ENCODE results near the gene CHAD. TPM values are rescaled to one million over a fixed set of nuclear protein-coding genes. Genes with fewer than 3 reads are reported as not detected.

Gene CHAD
- total RNA-seq, 2 experiments from 2014 or later, result not detected

DNA sequence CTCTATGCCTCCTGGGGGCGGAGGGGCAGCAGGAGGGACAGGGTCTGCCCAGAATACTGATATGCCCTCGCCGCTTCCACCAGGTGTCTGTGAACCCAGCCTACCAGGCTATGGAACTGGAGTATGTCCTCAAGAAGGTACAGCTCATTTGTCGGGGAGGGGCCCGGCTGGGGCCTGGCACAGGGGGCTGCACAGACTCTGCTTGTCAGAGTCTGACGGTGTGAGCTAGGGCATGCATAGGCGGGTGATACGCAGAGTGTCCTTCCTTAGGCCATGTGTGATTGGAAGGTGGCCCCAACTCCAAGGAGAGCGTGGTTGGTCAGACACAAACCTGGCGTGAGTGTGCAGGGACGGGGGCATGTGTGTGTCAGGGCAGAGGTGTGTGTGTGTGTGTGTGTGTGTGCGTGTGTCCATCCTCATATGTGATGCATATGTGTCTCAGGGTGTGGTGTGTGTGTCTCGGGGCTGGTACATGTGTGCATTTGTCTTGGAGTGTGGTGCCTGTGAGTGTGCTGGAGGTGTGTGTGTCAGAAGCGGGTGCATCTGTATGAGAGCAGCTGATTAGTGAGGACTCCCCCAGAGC, 7.0 kb downstream of the CHAD start:
- ChIA-PET CTCF (no interaction called here), POLR2A (no interaction called here)
- Histone ChIP-seq H3K4me1 (ENCODE audit: insufficient read depth, low read length) (peaks cover 5% of the 10 kb centered on the region), H3K27ac (ENCODE audit: low read depth in 1 of 2, low read length in 2 of 2) (no peak overlapping the region), H3K36me3 (ENCODE audit: insufficient read depth, low read length) (no peaks in the 10 kb centered on the region), H3K4me3 (ENCODE audit: low read length) (no peak overlapping the region), H3K27me3 (ENCODE audit: control insufficient read depth in 1 of 2, insufficient read depth in 2 of 2, low read length in 2 of 2) (no peaks in the 10 kb centered on the region), H3K9me3 (ENCODE audit: control insufficient read depth in 1 of 2, insufficient read depth in 1 of 2, low read length in 2 of 2) (no peaks in the 10 kb centered on the region)
- no peak overlapping the region for H3K27ac Mint-ChIP-seq
- TF ChIP-seq CTCF (IDR thresholded peaks at IDR 0.05), result no peak
- no peaks in the 10 kb centered on the region for H3K36me3 Mint-ChIP-seq (ENCODE audit: low read depth)
- no peak overlapping the region for H3K4me3 Mint-ChIP-seq
- H3K27me3 Mint-ChIP-seq, result peaks cover 7% of the 10 kb centered on the region
- no peaks in the 10 kb centered on the region for H3K4me1 Mint-ChIP-seq (ENCODE audit: low read depth)
- intact Hi-C loops (cut with DNase I, micrococcal nuclease), result no loop called here
- DNase-seq (no peak), ATAC-seq (ENCODE audit: poor library complexity) (no peak)
- H3K9me3 Mint-ChIP-seq, result no peaks in the 10 kb centered on the region

DNA sequence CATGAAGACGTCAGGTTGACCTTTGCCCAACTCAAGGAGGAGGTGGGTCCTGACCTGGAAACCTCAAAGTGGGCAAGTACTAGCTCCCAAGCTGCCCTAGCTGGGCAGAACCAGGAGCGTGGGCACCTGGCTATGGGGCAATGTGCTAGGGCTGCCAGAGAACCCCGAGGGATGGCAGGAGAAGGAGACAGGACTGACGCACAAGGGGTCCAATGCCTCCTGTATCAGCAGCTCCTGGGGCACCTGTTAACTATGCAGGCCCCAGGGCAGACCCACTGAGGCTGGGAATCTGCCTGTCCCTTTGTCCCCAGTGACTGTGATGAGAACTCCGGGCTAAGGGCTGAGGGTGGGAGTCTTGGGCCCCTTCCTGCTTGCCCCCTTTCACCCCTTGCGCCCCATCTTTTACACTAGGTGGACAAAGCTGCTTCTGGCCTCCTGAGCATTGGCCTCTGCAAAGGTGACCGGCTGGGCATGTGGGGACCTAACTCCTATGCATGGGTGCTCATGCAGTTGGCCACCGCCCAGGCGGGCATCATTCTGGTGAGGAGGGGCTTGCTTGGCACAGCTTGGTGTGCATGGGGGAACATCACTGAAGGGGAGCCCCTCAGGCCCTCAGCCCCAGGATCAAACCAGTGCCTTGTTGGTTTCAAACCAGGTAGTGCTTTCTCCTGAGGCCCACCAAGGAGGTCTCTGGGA, 7.7 kb downstream of the CHAD start:
- no peaks in the 10 kb centered on the region for H3K9me3 ChIP-seq (ENCODE audit: control insufficient read depth in 1 of 2, insufficient read depth in 1 of 2, low read length in 2 of 2)
- Mint-ChIP-seq H3K36me3 (ENCODE audit: low read depth) (no peaks in the 10 kb centered on the region), H3K27ac (no peak overlapping the region), H3K9me3 (no peaks in the 10 kb centered on the region), H3K4me3 (no peak overlapping the region), H3K27me3 (peaks cover 7% of the 10 kb centered on the region), H3K4me1 (ENCODE audit: low read depth) (no peaks in the 10 kb centered on the region)
- no peaks in the 10 kb centered on the region for H3K27me3 ChIP-seq (ENCODE audit: control insufficient read depth in 1 of 2, insufficient read depth in 2 of 2, low read length in 2 of 2)
- intact Hi-C loops (cut with DNase I, micrococcal nuclease), result no loop called here
- H3K27ac ChIP-seq (ENCODE audit: low read depth in 1 of 2, low read length in 2 of 2), result no peak overlapping the region
- no peaks in the 10 kb centered on the region for H3K36me3 ChIP-seq (ENCODE audit: insufficient read depth, low read length)
- no peak overlapping the region for H3K4me3 ChIP-seq (ENCODE audit: low read length)
- ATAC-seq (ENCODE audit: poor library complexity), result no peak
- H3K4me1 ChIP-seq (ENCODE audit: insufficient read depth, low read length), result no peaks in the 10 kb centered on the region
- ChIA-PET POLR2A (no interaction called here), CTCF (no interaction called here)
- DNase-seq, result no peak
- TF ChIP-seq CTCF (IDR thresholded peaks at IDR 0.05), result no peak

DNA sequence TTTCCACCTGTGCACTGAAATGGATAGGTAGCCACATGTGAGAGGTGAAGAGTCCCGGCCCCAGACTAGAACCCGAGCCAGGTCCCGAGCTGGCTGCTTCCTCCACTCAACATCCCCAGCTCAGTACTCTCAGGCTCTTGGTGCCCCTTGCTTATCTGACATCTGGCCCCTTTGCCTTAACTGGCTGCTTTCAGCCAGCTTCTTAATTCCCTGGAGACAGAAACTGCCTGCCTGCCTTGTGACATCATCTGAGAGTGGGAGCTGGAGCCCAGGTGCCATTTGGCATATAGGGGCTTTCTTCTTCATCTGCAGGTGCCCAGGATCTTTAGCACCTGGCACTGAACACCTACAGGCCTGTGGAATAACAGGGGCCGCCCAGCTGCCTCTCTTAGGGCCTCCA, 8.9 kb downstream of the CHAD start:
- Mint-ChIP-seq H3K4me1 (ENCODE audit: low read depth) (no peaks in the 10 kb centered on the region), H3K4me3 (no peak overlapping the region), H3K27me3 (no peaks in the 10 kb centered on the region), H3K27ac (no peak overlapping the region), H3K9me3 (no peaks in the 10 kb centered on the region), H3K36me3 (ENCODE audit: low read depth) (no peaks in the 10 kb centered on the region)
- intact Hi-C loops (cut with DNase I, micrococcal nuclease), result no loop called here
- TF ChIP-seq CTCF (IDR thresholded peaks at IDR 0.05), result no peak
- CTCF ChIA-PET, result no interaction called here
- ATAC-seq (ENCODE audit: poor library complexity), result no peak
- H3K27ac ChIP-seq (ENCODE audit: low read depth in 1 of 2, low read length in 2 of 2), result no peak overlapping the region
- no peaks in the 10 kb centered on the region for H3K36me3 ChIP-seq (ENCODE audit: insufficient read depth, low read length)
- no peak for DNase-seq
- no peaks in the 10 kb centered on the region for H3K4me1 ChIP-seq (ENCODE audit: insufficient read depth, low read length)
- H3K4me3 ChIP-seq (ENCODE audit: low read length), result no peak overlapping the region
- no peaks in the 10 kb centered on the region for H3K27me3 ChIP-seq (ENCODE audit: control insufficient read depth in 1 of 2, insufficient read depth in 2 of 2, low read length in 2 of 2)
- H3K9me3 ChIP-seq (ENCODE audit: control insufficient read depth in 1 of 2, insufficient read depth in 1 of 2, low read length in 2 of 2), result no peaks in the 10 kb centered on the region
- POLR2A ChIA-PET, result no interaction called here

Measured in CD4-positive, alpha-beta T cell (primary cell).